Adrenal gland (tissue), 12 donors: ENCODE data around the gene IL17RA. TPM values are rescaled to one million over a fixed set of nuclear protein-coding genes. Genes with fewer than 3 reads are reported as not detected.

Experiments
- DNase-seq, 7 donors: peaks; one replicate each; pipeline ENCODE4 v3.0.0-alpha.2; 2019 to 2020
- H3K27ac ChIP-seq, 5 donors: fragments of 200-600 bp; sonication (generic) in 4 of 5; 1 replicate in 3 of 5; 2 replicates in 2 of 5; pipeline versions ENCODE4 v1.5.1 to v1.8.0; 2016 to 2020; ENCODE audit warnings: mild to moderate bottlenecking in 1 of 5
- H3K27me3 ChIP-seq: fragments of 200-600 bp; 2 replicates; pipeline ENCODE4 v1.8.0; 2021
- H3K36me3 ChIP-seq, 2 donors: fragments of 200-600 bp; replicated peaks in 1 of 2; 1 replicate in 1 of 2; 2 replicates in 1 of 2; pipeline versions ENCODE4 v1.5.1 to v1.8.0; 2018 to 2022
- H3K4me1 ChIP-seq, 2 donors: fragments of 200-600 bp; replicated peaks in 1 of 2; 1 replicate in 1 of 2; 2 replicates in 1 of 2; pipeline versions ENCODE4 v1.5.1 to v1.8.0; 2018 to 2021
- H3K4me3 ChIP-seq, 4 donors: fragments of 200-600 bp; sonication (generic) in 3 of 4; one replicate each; pipeline ENCODE4 v1.5.1; 2016 to 2018
- H3K9me3 ChIP-seq, 3 donors: fragments of 200-600 bp; sonication (generic) in 1 of 3; replicated peaks in 1 of 3; 1 replicate in 2 of 3; 2 replicates in 1 of 3; pipeline versions ENCODE4 v1.5.1 to v1.8.0; 2016 to 2021
- POLR2A ChIP-seq, 2 donors: fragments of 450-650 bp; IDR thresholded peaks; one replicate each; pipeline ENCODE4 v1.6.1; 2017; ENCODE audit warnings: antibody characterized with exemption in 2 of 2, mild to moderate bottlenecking in 2 of 2, moderate library complexity in 1 of 2
- WGBS, 4 donors: extraction: QIAGEN DNeasy Blood & Tissue Kit in 2 of 4; methylation state at CpG; one replicate each; pipeline versions ENCODE4 v1.1.5 to v1.1.7; 2013 to 2017; 5-methylcytosine and 5-hydroxymethylcytosine counted together
- intact Hi-C, 2 donors: fragments of 100-400 bp; cut with DNase I; formaldehyde crosslinking; loops; one replicate each; pipeline versions ENCODE4 v1.14.1 to v1.15.0; 2022 to 2023
- polyA plus RNA-seq, 3 donors: library from polyadenylated mRNA; stranded (reverse); fragments of 200-250 nt in 2 of 3; fragments of 350-450 nt in 1 of 3; fragmentation: Illumina TruSeq in 1 of 3; extraction: RNeasy Lipid Tissue Mini Kit (QIAGEN cat#74804) in 1 of 3; gene quantifications; one replicate each; pipeline ENCODE4 v1.2.3, GENCODE V29; 2013 to 2014
- total RNA-seq, 9 donors: library from RNA; depleted of rRNA in 4 of 9; stranded (reverse); fragments of >200 nt in 4 of 9; fragments of 120-200 nt in 1 of 9; fragmentation: NEBNext Ultra II Directional in 1 of 9; extraction: Animal tissue kit (Norgen Biotek cat#: 25700) in 1 of 9; gene quantifications; one replicate each; pipeline versions ENCODE4 v1.1.0 to v1.2.4, GENCODE V29; 2013 to 2023
- TF ChIP-seq, protein P1 (sequence below), 6 experiments: fragments of 450-650 bp in 4 of 6; fragments of 200-600 bp in 2 of 6; sonication (generic) in 1 of 6; IDR thresholded peaks; 1 replicate in 5 of 6; 2 replicates in 1 of 6; pipeline versions ENCODE4 v1.5.1 to v1.8.0; 2016 to 2021; ENCODE audit warnings: antibody characterized with exemption in 6 of 6, mild to moderate bottlenecking in 2 of 6, moderate library complexity in 1 of 6
- donor health status: healthy with polysubstance abuse.
- donor health status: Bipolar disorder and iron deficiency.
- donor health status: DM: yes; HTN: yes; CAD: no.
- donor health status: DM: no; HTN: no; CAD: no.
- donor health status: DM: no; HTN: no; CAD: no.
- donor health status: DM: yes; HTN: yes; CAD: no.

IL17RA gene
- total and polyA plus RNA-seq, 12 donors: 2.2 to 31.8 (median 21.5) TPM

DNA sequence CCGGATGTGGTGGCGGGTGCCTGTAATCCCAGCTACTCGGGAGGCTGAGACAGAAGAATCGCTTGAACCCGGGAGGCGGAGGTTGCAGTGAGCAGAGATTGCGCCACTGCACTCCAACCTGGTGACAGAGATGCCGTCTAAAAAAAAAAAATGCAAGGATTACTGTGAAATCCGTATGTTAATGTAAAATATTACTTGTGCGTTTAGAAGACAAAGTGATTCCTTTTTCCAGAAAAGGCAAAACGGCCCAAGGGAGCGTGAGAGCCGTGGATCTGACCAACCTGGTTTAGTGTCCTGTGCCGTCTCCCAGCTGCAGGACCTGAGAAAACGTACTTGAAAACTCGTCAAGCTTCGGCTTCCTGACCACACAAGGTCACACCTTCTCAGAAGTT, 73.4 kb downstream of the IL17RA start:
- TF ChIP-seq, protein P1, sequence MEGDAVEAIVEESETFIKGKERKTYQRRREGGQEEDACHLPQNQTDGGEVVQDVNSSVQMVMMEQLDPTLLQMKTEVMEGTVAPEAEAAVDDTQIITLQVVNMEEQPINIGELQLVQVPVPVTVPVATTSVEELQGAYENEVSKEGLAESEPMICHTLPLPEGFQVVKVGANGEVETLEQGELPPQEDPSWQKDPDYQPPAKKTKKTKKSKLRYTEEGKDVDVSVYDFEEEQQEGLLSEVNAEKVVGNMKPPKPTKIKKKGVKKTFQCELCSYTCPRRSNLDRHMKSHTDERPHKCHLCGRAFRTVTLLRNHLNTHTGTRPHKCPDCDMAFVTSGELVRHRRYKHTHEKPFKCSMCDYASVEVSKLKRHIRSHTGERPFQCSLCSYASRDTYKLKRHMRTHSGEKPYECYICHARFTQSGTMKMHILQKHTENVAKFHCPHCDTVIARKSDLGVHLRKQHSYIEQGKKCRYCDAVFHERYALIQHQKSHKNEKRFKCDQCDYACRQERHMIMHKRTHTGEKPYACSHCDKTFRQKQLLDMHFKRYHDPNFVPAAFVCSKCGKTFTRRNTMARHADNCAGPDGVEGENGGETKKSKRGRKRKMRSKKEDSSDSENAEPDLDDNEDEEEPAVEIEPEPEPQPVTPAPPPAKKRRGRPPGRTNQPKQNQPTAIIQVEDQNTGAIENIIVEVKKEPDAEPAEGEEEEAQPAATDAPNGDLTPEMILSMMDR (IDR thresholded peaks at IDR 0.05): no peak
- no peak for TF ChIP-seq POLR2A (IDR thresholded peaks at IDR 0.05)
- Histone ChIP-seq H3K4me1 (peaks cover 13 to 31% of the 10 kb centered on the region in 2 donors), H3K9me3 (no peaks in the 10 kb centered on the region), H3K27me3 (no peaks in the 10 kb centered on the region), H3K36me3 (no peaks in the 10 kb centered on the region), H3K27ac (peak overlapping the region; percentile 81 to 96 (median 91)), H3K4me3 (peak overlapping the region in 3 of 4 donors; percentile 60 to 79 (median 62))
- 30 to 36% (median 35%) methylated on average over 17 of the region's 17 CpGs for WGBS, 4 donors
- DNase-seq: no peak
- intact Hi-C loops: loop anchor here in 1 of 2 donors (10.0 kb wide), 1 partner anchor 73 kb away; the partner anchor contains the start of gene IL17RA

DNA sequence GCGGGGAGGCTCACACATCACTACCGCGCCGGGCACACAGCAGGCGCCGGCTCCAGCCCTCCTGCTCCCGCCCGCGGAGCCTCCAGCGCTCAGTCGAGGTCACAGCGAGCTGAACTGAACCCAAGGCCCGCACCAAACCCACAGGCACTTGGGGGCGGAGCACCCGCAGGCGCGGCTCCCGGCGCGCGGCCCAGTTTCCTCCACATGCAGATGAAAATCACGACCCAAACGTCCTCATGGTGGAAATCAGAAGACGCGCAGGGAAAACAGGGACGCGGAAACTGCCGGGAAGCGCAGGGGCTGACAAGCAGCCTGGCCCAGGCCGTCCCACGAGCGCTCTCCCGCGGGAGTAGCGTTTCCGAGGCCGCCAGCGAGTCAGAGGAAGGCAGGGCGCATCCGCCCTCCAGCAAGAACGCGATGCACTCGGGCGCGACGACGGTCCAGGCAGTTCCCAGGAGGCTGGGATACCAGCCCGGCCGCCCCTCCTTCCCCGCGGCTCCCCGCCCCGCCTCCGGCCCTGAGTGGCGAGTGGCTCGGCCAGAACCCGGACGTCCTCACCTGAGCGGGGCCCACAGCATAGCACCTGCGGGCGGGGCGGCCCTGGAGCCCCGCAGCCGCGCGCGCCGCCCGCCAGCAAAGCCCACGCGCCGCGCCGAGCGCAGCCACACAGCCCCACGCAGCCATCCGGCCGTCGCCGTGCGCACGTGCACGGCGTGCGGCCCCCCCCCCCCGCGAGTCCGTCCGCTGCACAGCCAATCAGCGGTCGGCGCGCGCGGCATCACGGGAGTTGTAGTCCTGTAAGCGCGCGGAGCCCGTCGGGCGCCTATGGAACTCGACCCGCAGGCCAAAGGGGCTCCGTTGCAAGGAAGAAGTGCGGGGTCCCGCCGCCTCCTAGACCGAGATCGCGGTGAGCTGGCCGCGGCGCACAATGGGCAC, 74.0 kb downstream of the IL17RA start, which contains the start of gene HDHD5:
Gene HDHD5, minus strand, starts transcription at position 710 of the 936 bp plus-strand sequence. Its CDS starts 26 bp downstream, at position 684.
- intact Hi-C loops: loop anchor here in 1 of 2 donors (10.0 kb wide), 1 partner anchor 74 kb away; the partner anchor contains the start of gene IL17RA
- peak; percentile 87 to 94 (median 92) for DNase-seq
- H3K27me3 ChIP-seq: no peaks in the 10 kb centered on the region
- no peaks in the 10 kb centered on the region for H3K36me3 ChIP-seq
- WGBS, 4 donors: 0 to 3% (median 0%) methylated on average over 12 to 114 of the region's 114 CpGs
- peaks cover 13 to 31% of the 10 kb centered on the region in 2 donors for H3K4me1 ChIP-seq
- TF ChIP-seq, protein P1 (IDR thresholded peaks at IDR 0.05): no peak
- peak; percentile 41 to 72 for TF ChIP-seq POLR2A (IDR thresholded peaks at IDR 0.05)
- peak within 1 kb of the TSS; percentile 81 to 96 (median 91) for H3K27ac ChIP-seq
- H3K9me3 ChIP-seq: no peaks in the 10 kb centered on the region
- H3K4me3 ChIP-seq: peak within 1 kb of the TSS; percentile 28 to 79 (median 61)

- intact Hi-C loops: loop anchor here in 1 of 2 donors (10.0 kb wide), 1 partner anchor 75 kb away; the partner anchor contains the start of gene IL17RA
- WGBS, 4 donors: 2 to 11% (median 9%) methylated on average over 14 to 35 of the region's 35 CpGs
- H3K27ac ChIP-seq: peak overlapping the region in 4 of 5 donors; percentile 81 to 96 (median 92)
- peak overlapping the region; percentile 28 to 79 (median 61) for H3K4me3 ChIP-seq
- H3K27me3 ChIP-seq: no peaks in the 10 kb centered on the region
- H3K4me1 ChIP-seq: peaks cover 13 to 31% of the 10 kb centered on the region in 2 donors
- no peaks in the 10 kb centered on the region for H3K36me3 ChIP-seq
- H3K9me3 ChIP-seq: no peaks in the 10 kb centered on the region
- TF ChIP-seq, protein P1 (IDR thresholded peaks at IDR 0.05): no peak
- no peak for TF ChIP-seq POLR2A (IDR thresholded peaks at IDR 0.05)
- DNase-seq: peak; percentile 47 to 74 (median 55)
Measured at GRCh38 chr22:17159504-17159951, 74.7 kb downstream of the IL17RA start.

DNA sequence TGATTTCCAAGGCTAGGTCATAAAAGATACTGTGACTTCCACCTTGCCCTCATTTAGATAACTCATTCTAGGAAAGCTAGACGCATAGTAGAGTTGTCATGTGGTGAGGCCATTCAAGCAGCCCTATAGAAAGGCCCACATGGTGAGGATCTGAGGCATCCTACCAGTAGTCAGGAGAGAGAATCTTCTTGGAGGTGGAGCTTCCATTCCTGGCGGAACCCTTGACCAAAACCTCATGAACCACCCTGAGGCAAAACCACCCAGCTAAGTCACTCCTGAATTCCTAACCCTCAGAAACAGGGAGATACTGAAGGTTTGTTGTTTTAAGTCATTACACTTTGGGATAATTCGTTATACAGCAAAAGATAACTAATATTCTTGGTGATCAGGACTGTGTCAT, 77.2 kb downstream of the IL17RA start:
- Histone ChIP-seq H3K27ac (no peak overlapping the region), H3K36me3 (no peaks in the 10 kb centered on the region), H3K27me3 (no peaks in the 10 kb centered on the region), H3K9me3 (no peaks in the 10 kb centered on the region), H3K4me1 (peaks cover 13 to 23% of the 10 kb centered on the region in 2 donors), H3K4me3 (no peak overlapping the region)
- 91 to 96% (median 95%) methylated on average over 3 of the region's 3 CpGs for WGBS, 4 donors
- DNase-seq: no peak
- intact Hi-C loops: loop anchor here in 1 of 2 donors (5.0 kb wide), 1 partner anchor 40 kb away; the partner anchor contains the start of gene TMEM121B
- TF ChIP-seq, protein P1 (IDR thresholded peaks at IDR 0.05): no peak
- TF ChIP-seq POLR2A (IDR thresholded peaks at IDR 0.05): no peak
